HUES64 (cell line): ENCODE measurements around the gene FAM131C.

Source experiments
- H3K27ac ChIP-seq: 2 replicates; pipeline ENCODE4 v1.7.0; 2013; ENCODE audit warnings: low read depth, low read length, inconsistent platforms
- H3K27me3 ChIP-seq: 2 replicates; pipeline ENCODE4 v1.6.1; 2013; ENCODE audit warnings: mild to moderate bottlenecking, low read length; ENCODE audit not compliant: insufficient read depth
- H3K36me3 ChIP-seq: 2 replicates; pipeline ENCODE4 v1.6.1; 2013; ENCODE audit warnings: mild to moderate bottlenecking, low read length; ENCODE audit not compliant: insufficient read depth
- H3K4me1 ChIP-seq: 2 replicates; pipeline ENCODE4 v1.6.1; 2013; ENCODE audit warnings: mild to moderate bottlenecking, low read length, moderate library complexity; ENCODE audit not compliant: insufficient read depth
- H3K4me3 ChIP-seq: 2 replicates; pipeline ENCODE4 v1.5.1; 2013; ENCODE audit warnings: mild to moderate bottlenecking, low read length, moderate library complexity
- H3K9ac ChIP-seq: 2 replicates; pipeline ENCODE4 v1.6.1; 2013; ENCODE audit warnings: mild to moderate bottlenecking, low read depth, low read length
- H3K9me3 ChIP-seq: 2 replicates; pipeline ENCODE4 v1.6.1; 2013; ENCODE audit warnings: low read depth, low read length; ENCODE audit not compliant: insufficient read depth
- WGBS: fragments of 150-250, 120-280 bp; methylation state at CpG from one replicate; pipeline ENCODE4 v1.1.7; 2013; ENCODE audit warnings: missing lambda C conversion rate; 5-methylcytosine and 5-hydroxymethylcytosine counted together

Gene FAM131C

GRCh38 chr1:16087733-16088132 is 14.3 kb upstream of the FAM131C start:
- H3K36me3 ChIP-seq, result no peaks in the 10 kb centered on the region
- WGBS, result 75% methylated on average over 7 of the region's 7 CpGs
- H3K9me3 ChIP-seq, result no peaks in the 10 kb centered on the region
- H3K4me1 ChIP-seq, result no peaks in the 10 kb centered on the region
- no peak overlapping the region for H3K9ac ChIP-seq
- no peaks in the 10 kb centered on the region for H3K27me3 ChIP-seq
- no peak overlapping the region for H3K4me3 ChIP-seq
- H3K27ac ChIP-seq, result no peak overlapping the region

GRCh38 chr1:16085522-16085921 is 12.1 kb upstream of the FAM131C start:
- no peak overlapping the region for H3K4me3 ChIP-seq
- no peaks in the 10 kb centered on the region for H3K4me1 ChIP-seq
- no peaks in the 10 kb centered on the region for H3K9me3 ChIP-seq
- 83% methylated on average over 6 of the region's 6 CpGs for WGBS
- H3K27me3 ChIP-seq, result no peaks in the 10 kb centered on the region
- H3K27ac ChIP-seq, result no peak overlapping the region
- H3K9ac ChIP-seq, result no peak overlapping the region
- no peaks in the 10 kb centered on the region for H3K36me3 ChIP-seq

- H3K9ac ChIP-seq, result no peak overlapping the region
- H3K4me3 ChIP-seq, result no peak overlapping the region
- no peaks in the 10 kb centered on the region for H3K36me3 ChIP-seq
- 86% methylated on average over 5 of the region's 5 CpGs for WGBS
- H3K4me1 ChIP-seq, result 0 out of 2 replicates have a peak, but pooled peaks cover 2% of the 10 kb centered on the region
- no peaks in the 10 kb centered on the region for H3K9me3 ChIP-seq
- H3K27ac ChIP-seq, result no peak overlapping the region
- no peaks in the 10 kb centered on the region for H3K27me3 ChIP-seq
Measured at GRCh38 chr1:16083486-16083885, 10.0 kb upstream of the FAM131C start.

GRCh38 chr1:16082283-16083038 is 9.0 kb upstream of the FAM131C start:
- 0 out of 2 replicates have a peak, but pooled peaks cover 2% of the 10 kb centered on the region for H3K4me1 ChIP-seq
- H3K4me3 ChIP-seq, result no peak overlapping the region
- H3K27ac ChIP-seq, result no peak overlapping the region
- no peaks in the 10 kb centered on the region for H3K9me3 ChIP-seq
- no peaks in the 10 kb centered on the region for H3K27me3 ChIP-seq
- no peak overlapping the region for H3K9ac ChIP-seq
- no peaks in the 10 kb centered on the region for H3K36me3 ChIP-seq
- WGBS, result 61% methylated on average over 9 of the region's 9 CpGs

GRCh38 chr1:16081636-16082035 is 8.2 kb upstream of the FAM131C start:
- Histone ChIP-seq H3K36me3 (no peaks in the 10 kb centered on the region), H3K27me3 (no peaks in the 10 kb centered on the region), H3K9ac (no peak overlapping the region), H3K27ac (no peak overlapping the region), H3K4me1 (0 out of 2 replicates have a peak, but pooled peaks cover 2% of the 10 kb centered on the region), H3K4me3 (no peak overlapping the region), H3K9me3 (no peaks in the 10 kb centered on the region)
- WGBS, result 90% methylated on average over 9 of the region's 9 CpGs

GRCh38 chr1:16080422-16081150 is 7.1 kb upstream of the FAM131C start:
- Histone ChIP-seq H3K27me3 (peaks cover 9% of the 10 kb centered on the region), H3K4me1 (0 out of 2 replicates have a peak, but pooled peaks cover 2% of the 10 kb centered on the region), H3K36me3 (no peaks in the 10 kb centered on the region), H3K9me3 (no peaks in the 10 kb centered on the region), H3K9ac (no peak overlapping the region), H3K27ac (no peak overlapping the region), H3K4me3 (no peak overlapping the region)
- 92% methylated on average over 5 of the region's 5 CpGs for WGBS

- H3K9ac ChIP-seq, result no peak overlapping the region
- H3K27ac ChIP-seq, result no peak overlapping the region
Measured at GRCh38 chr1:16078925-16079656, 5.6 kb upstream of the FAM131C start.

GRCh38 chr1:16077406-16078245 is 4.2 kb upstream of the FAM131C start:
- Histone ChIP-seq H3K27ac (no peak overlapping the region), H3K9ac (no peak overlapping the region), H3K4me3 (no peak overlapping the region), H3K9me3 (no peaks in the 10 kb centered on the region), H3K27me3 (peaks cover 35% of the 10 kb centered on the region), H3K4me1 (0 out of 2 replicates have a peak, but pooled peaks cover 8% of the 10 kb centered on the region), H3K36me3 (no peaks in the 10 kb centered on the region)
- WGBS, result 85% methylated on average over 12 of the region's 12 CpGs

More at GRCh38 chr1:16078925-16079656, 5.6 kb upstream of the FAM131C start:
- Histone ChIP-seq H3K4me1 (0 out of 2 replicates have a peak, but pooled peaks cover 5% of the 10 kb centered on the region), H3K27me3 (peaks cover 22% of the 10 kb centered on the region), H3K4me3 (no peak overlapping the region), H3K9me3 (no peaks in the 10 kb centered on the region), H3K36me3 (no peaks in the 10 kb centered on the region)
- WGBS, result 35% methylated on average over 10 of the region's 10 CpGs

- Histone ChIP-seq H3K27ac (no peak overlapping the region), H3K4me3 (no peak overlapping the region), H3K9ac (no peak overlapping the region), H3K27me3 (peaks cover 43% of the 10 kb centered on the region), H3K9me3 (no peaks in the 10 kb centered on the region), H3K4me1 (0 out of 2 replicates have a peak, but pooled peaks cover 8% of the 10 kb centered on the region), H3K36me3 (no peaks in the 10 kb centered on the region)
- WGBS, result 86% methylated on average over 11 of the region's 11 CpGs
Measured at GRCh38 chr1:16076865-16077238, 3.4 kb upstream of the FAM131C start.

- H3K4me3 ChIP-seq, result no peak overlapping the region
- H3K27ac ChIP-seq, result no peak overlapping the region
- 0 out of 2 replicates have a peak, but pooled peaks cover 8% of the 10 kb centered on the region for H3K4me1 ChIP-seq
- H3K27me3 ChIP-seq, result peaks cover 46% of the 10 kb centered on the region
- H3K9ac ChIP-seq, result no peak overlapping the region
- H3K36me3 ChIP-seq, result no peaks in the 10 kb centered on the region
- 74% methylated on average over 13 of the region's 14 CpGs for WGBS
- H3K9me3 ChIP-seq, result no peaks in the 10 kb centered on the region
Measured at GRCh38 chr1:16076031-16076864, 2.8 kb upstream of the FAM131C start.
